ENCODE measurements around the gene GLTPD2.

The GLTPD2 gene

DNA sequence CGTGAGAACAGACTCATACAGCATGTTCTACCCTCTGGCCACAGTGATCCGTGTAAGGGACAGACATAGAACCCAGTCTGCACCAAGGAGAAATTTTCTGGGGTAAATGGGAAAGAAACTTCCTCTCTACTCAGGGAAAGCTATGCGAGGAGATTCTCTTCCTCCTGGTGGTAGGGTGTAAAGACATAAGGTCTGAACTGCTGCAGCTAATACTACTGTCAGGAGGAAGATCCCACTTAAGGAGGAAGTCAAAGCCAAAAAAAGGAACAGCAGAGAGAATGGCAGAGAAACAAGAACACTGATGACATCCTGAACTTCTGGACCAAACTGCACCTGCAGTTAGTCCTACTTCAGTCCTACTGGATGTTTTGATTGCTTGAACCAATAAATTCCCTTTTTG, 24.2 kb upstream of the GLTPD2 start:
- Mint-ChIP-seq H3K4me1 (no peaks in the 10 kb centered on the region), H3K27ac (no peak overlapping the region), H3K9me3 (no peaks in the 10 kb centered on the region), H3K36me3 (ENCODE audit: low read depth) (no peaks in the 10 kb centered on the region), H3K4me3 (no peak overlapping the region), H3K27me3 (ENCODE audit: low read depth) (peaks cover 22% of the 10 kb centered on the region)
- TF ChIP-seq, protein P1, sequence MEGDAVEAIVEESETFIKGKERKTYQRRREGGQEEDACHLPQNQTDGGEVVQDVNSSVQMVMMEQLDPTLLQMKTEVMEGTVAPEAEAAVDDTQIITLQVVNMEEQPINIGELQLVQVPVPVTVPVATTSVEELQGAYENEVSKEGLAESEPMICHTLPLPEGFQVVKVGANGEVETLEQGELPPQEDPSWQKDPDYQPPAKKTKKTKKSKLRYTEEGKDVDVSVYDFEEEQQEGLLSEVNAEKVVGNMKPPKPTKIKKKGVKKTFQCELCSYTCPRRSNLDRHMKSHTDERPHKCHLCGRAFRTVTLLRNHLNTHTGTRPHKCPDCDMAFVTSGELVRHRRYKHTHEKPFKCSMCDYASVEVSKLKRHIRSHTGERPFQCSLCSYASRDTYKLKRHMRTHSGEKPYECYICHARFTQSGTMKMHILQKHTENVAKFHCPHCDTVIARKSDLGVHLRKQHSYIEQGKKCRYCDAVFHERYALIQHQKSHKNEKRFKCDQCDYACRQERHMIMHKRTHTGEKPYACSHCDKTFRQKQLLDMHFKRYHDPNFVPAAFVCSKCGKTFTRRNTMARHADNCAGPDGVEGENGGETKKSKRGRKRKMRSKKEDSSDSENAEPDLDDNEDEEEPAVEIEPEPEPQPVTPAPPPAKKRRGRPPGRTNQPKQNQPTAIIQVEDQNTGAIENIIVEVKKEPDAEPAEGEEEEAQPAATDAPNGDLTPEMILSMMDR (IDR thresholded peaks at IDR 0.05; ENCODE audit: unreplicated experiment in 3 of 3): no peak

- H3K4me1 Mint-ChIP-seq: no peaks in the 10 kb centered on the region
- no peak overlapping the region for H3K4me3 Mint-ChIP-seq
- TF ChIP-seq, protein P1 (IDR thresholded peaks at IDR 0.05; ENCODE audit: unreplicated experiment in 3 of 3): no peak
Observed at GRCh38 chr17:4766201-4766600, 22.6 kb upstream of the GLTPD2 start.

DNA sequence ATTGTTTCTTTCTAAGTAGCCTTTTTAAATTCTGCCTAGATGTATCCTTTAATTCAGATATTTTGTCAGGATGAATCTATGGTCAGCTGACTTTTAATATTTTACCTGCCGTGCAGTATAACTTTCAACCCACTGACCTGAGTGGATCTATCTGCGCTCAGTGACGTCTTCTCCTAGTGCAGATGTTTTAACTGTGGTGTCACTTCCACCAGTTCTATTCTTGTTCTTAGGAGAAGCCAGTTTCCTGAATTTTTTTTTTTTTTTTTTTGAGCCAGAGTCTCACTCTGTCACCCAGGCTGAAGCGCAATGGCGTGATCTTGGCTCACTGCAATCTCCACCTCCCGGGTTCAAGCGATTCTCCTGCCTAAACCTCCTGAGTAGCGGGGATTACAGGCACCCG, 22.0 kb upstream of the GLTPD2 start:
- Mint-ChIP-seq H3K27me3 (ENCODE audit: low read depth) (peaks cover 28% of the 10 kb centered on the region), H3K9me3 (no peaks in the 10 kb centered on the region), H3K4me3 (no peak overlapping the region), H3K36me3 (ENCODE audit: low read depth) (no peaks in the 10 kb centered on the region), H3K4me1 (no peaks in the 10 kb centered on the region), H3K27ac (no peak overlapping the region)
- TF ChIP-seq, protein P1 (IDR thresholded peaks at IDR 0.05; ENCODE audit: unreplicated experiment in 3 of 3): no peak

More at GRCh38 chr17:4766201-4766600, 22.6 kb upstream of the GLTPD2 start:
- no peaks in the 10 kb centered on the region for H3K9me3 Mint-ChIP-seq
- H3K27ac Mint-ChIP-seq: no peak overlapping the region
- peaks cover 24% of the 10 kb centered on the region for H3K27me3 Mint-ChIP-seq (ENCODE audit: low read depth)
- no peaks in the 10 kb centered on the region for H3K36me3 Mint-ChIP-seq (ENCODE audit: low read depth)

- Mint-ChIP-seq H3K36me3 (ENCODE audit: low read depth) (no peaks in the 10 kb centered on the region), H3K9me3 (no peaks in the 10 kb centered on the region), H3K27ac (no peak overlapping the region), H3K4me3 (no peak overlapping the region), H3K4me1 (no peaks in the 10 kb centered on the region), H3K27me3 (ENCODE audit: low read depth) (peaks cover 36% of the 10 kb centered on the region)
- TF ChIP-seq, protein P1 (IDR thresholded peaks at IDR 0.05; ENCODE audit: unreplicated experiment in 3 of 3): no peak
Observed at GRCh38 chr17:4768298-4768697, 20.5 kb upstream of the GLTPD2 start.

- Mint-ChIP-seq H3K9me3 (no peaks in the 10 kb centered on the region), H3K36me3 (ENCODE audit: low read depth) (no peaks in the 10 kb centered on the region), H3K27ac (no peak overlapping the region), H3K4me1 (no peaks in the 10 kb centered on the region), H3K27me3 (ENCODE audit: low read depth) (peaks cover 32% of the 10 kb centered on the region), H3K4me3 (no peak overlapping the region)
- TF ChIP-seq, protein P1 (IDR thresholded peaks at IDR 0.05; ENCODE audit: unreplicated experiment in 3 of 3): no peak
Observed at GRCh38 chr17:4769628-4770027, 19.1 kb upstream of the GLTPD2 start.

DNA sequence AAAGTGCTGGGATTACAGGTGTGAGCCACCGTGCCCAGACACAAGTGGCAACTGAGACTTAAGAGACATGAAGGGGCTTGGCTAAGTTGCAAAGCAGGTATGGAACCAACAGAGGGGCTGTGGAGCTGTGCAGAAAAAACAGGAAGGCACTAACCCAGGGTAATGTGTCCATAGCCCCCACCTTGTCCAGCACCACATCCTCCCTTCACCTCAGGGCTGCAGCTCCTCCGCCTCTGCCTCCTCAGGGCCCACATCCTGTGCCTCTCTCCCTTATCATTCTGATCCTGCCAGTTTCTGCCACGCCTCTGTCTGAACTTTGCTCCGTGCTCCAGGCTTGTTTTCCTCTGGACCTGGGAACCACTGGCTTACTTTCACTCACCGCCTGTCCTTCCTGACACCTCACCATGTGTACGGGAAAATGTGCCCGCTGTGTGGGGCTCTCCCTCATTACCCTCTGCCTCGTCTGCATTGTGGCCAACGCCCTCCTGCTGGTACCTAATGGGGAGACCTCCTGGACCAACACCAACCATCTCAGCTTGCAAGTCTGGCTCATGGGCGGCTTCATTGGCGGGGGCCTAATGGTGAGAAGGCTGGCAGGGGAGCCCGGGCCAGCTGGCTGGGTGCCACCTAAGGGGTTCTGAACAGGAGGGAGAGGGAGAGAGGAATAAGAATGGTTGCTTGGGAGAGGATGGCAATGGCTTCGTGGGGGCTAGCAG, 17.1 kb upstream of the GLTPD2 start, which contains the start of gene TM4SF5:
TSS of gene TM4SF5 (plus strand) at position 368 of the 716 bp plus-strand sequence. CDS start at position 405, 37 bp downstream.
- no peaks in the 10 kb centered on the region for H3K36me3 Mint-ChIP-seq (ENCODE audit: low read depth)
- H3K27ac Mint-ChIP-seq: no peak within 1 kb of the TSS
- H3K4me3 Mint-ChIP-seq: no peak within 1 kb of the TSS
- H3K27me3 Mint-ChIP-seq (ENCODE audit: low read depth): peaks cover 33% of the 10 kb centered on the region
- no peaks in the 10 kb centered on the region for H3K9me3 Mint-ChIP-seq
- TF ChIP-seq, protein P1 (IDR thresholded peaks at IDR 0.05; ENCODE audit: unreplicated experiment in 3 of 3): no peak
- no peaks in the 10 kb centered on the region for H3K4me1 Mint-ChIP-seq
